ENCODE results near the gene MYO10.

Gene MYO10

DNA sequence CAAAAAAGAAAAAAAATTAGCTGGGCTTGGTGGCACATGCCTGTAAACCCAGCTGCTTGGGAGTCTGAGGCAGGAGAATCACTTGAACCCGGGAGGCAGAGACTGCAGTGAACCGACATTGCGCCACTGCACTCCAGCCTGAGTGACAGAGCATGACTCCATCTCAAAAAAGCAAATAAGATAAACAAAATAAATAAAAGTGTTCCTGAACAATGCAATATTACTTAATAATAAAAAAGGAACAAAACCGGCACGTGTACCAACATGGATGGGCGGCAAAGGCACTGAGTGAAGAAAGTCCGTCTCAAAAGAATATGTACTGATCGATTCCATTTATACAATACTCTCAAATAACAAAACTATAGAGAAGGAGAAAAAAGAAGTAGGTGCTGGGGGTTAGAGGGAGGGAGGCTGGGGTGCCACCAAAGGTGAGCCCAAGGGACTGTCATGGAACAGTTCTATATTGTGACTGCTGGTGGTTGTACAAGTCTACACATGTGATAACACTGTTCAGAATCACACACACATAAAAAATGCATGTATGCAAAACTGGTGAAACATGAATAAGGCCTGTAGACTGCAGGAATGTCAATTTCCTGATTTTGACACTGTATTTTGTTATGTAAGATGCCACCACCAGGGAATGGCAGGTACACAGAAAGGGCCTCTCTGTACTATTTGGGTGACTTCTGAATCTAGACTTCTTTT lies 15.8 kb downstream of the MYO10 start:
- Histone ChIP-seq H3K4me1 (ENCODE audit: low read depth, poor library complexity, severe bottlenecking) (peaks cover 8% of the 10 kb centered on the region), H3K4me2 (no peak overlapping the region), H3K27ac (no peak overlapping the region), H3K4me3 (IDR thresholded peaks at IDR 0.05; ENCODE audit: insufficient read depth, low read depth, low read length) (no peak overlapping the region), H3K27me3 (ENCODE audit: insufficient read depth, low read depth) (no peaks in the 10 kb centered on the region), H3K9ac (no peak overlapping the region), H2AFZ (ENCODE audit: low read depth) (no peak overlapping the region), H3K79me2 (ENCODE audit: insufficient read depth, low read depth) (no peaks in the 10 kb centered on the region), H4K20me1 (ENCODE audit: insufficient read depth) (no peaks in the 10 kb centered on the region), H3K36me3 (ENCODE audit: insufficient read depth) (no peaks in the 10 kb centered on the region)
- TF ChIP-seq, protein P1, sequence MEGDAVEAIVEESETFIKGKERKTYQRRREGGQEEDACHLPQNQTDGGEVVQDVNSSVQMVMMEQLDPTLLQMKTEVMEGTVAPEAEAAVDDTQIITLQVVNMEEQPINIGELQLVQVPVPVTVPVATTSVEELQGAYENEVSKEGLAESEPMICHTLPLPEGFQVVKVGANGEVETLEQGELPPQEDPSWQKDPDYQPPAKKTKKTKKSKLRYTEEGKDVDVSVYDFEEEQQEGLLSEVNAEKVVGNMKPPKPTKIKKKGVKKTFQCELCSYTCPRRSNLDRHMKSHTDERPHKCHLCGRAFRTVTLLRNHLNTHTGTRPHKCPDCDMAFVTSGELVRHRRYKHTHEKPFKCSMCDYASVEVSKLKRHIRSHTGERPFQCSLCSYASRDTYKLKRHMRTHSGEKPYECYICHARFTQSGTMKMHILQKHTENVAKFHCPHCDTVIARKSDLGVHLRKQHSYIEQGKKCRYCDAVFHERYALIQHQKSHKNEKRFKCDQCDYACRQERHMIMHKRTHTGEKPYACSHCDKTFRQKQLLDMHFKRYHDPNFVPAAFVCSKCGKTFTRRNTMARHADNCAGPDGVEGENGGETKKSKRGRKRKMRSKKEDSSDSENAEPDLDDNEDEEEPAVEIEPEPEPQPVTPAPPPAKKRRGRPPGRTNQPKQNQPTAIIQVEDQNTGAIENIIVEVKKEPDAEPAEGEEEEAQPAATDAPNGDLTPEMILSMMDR (conservative IDR thresholded peaks at IDR 0.05; ENCODE audit: low read depth, low read length) = no peak

DNA sequence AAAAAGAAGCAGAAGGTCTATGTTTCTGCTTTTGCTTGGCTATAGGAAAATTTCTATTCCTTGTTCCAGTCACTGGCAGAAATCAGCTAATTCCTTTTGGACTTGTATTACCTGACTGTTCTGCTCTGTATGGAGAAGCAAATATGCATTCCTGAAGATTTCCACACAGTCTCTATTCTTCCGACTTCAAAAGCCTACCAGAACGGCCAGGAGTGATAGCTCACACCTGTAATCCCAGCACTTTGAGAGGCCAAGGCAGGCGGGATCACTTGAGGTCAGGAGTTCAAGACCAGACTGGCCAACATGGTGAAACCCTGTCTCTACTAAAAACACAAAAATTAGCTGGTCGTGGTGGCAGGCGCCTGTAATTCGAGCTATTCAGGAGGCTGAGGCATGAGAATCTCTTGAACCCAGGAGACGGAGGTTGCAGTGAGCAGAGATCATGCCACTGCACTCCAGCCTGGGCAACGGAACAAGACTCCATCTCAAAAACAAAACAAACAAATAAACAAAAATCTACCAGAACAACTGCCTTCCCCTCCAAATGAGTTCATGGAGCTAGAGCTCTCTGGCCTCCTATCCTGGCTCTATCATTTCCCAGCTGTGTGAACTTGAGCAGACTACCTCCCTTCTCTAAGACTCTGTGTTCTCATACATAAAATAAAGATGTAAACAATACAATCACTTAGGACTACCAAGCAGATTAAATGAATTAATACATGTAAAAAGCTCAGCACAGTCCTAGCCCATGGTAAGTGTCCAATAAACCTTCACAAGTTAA lies 17.0 kb downstream of the MYO10 start:
- Histone ChIP-seq H3K4me1 (ENCODE audit: low read depth, poor library complexity, severe bottlenecking) (peaks cover 8% of the 10 kb centered on the region), H3K36me3 (ENCODE audit: insufficient read depth) (no peaks in the 10 kb centered on the region), H3K27me3 (ENCODE audit: insufficient read depth, low read depth) (no peaks in the 10 kb centered on the region), H3K4me2 (no peak overlapping the region), H3K4me3 (IDR thresholded peaks at IDR 0.05; ENCODE audit: insufficient read depth, low read depth, low read length) (no peak overlapping the region), H2AFZ (ENCODE audit: low read depth) (no peak overlapping the region), H3K9ac (no peak overlapping the region), H4K20me1 (ENCODE audit: insufficient read depth) (no peaks in the 10 kb centered on the region), H3K79me2 (ENCODE audit: insufficient read depth, low read depth) (no peaks in the 10 kb centered on the region), H3K27ac (no peak overlapping the region)
- TF ChIP-seq, protein P1 (conservative IDR thresholded peaks at IDR 0.05; ENCODE audit: low read depth, low read length) = no peak

- no peaks in the 10 kb centered on the region for H3K36me3 ChIP-seq (ENCODE audit: insufficient read depth)
- no peak overlapping the region for H3K4me2 ChIP-seq
- H3K9ac ChIP-seq = no peak overlapping the region
- TF ChIP-seq, protein P1 (conservative IDR thresholded peaks at IDR 0.05; ENCODE audit: low read depth, low read length) = no peak
- H3K27ac ChIP-seq = no peak overlapping the region
- no peaks in the 10 kb centered on the region for H3K27me3 ChIP-seq (ENCODE audit: insufficient read depth, low read depth)
- H4K20me1 ChIP-seq (ENCODE audit: insufficient read depth) = no peaks in the 10 kb centered on the region
- no peaks in the 10 kb centered on the region for H3K79me2 ChIP-seq (ENCODE audit: insufficient read depth, low read depth)
- H3K4me3 ChIP-seq (IDR thresholded peaks at IDR 0.05; ENCODE audit: insufficient read depth, low read depth, low read length) = no peak overlapping the region
- peaks cover 8% of the 10 kb centered on the region for H3K4me1 ChIP-seq (ENCODE audit: low read depth, poor library complexity, severe bottlenecking)
- H2AFZ ChIP-seq (ENCODE audit: low read depth) = no peak overlapping the region
Measured at GRCh38 chr5:16918156-16918555, 17.9 kb downstream of the MYO10 start.

GRCh38 chr5:16916262-16916878 lies 19.7 kb downstream of the MYO10 start:
- Histone ChIP-seq H4K20me1 (ENCODE audit: insufficient read depth) (no peaks in the 10 kb centered on the region), H3K4me3 (IDR thresholded peaks at IDR 0.05; ENCODE audit: insufficient read depth, low read depth, low read length) (no peak overlapping the region), H2AFZ (ENCODE audit: low read depth) (no peak overlapping the region), H3K27ac (peak overlapping the region; percentile 23; the same call in 1 of the 2 replicates), H3K27me3 (ENCODE audit: insufficient read depth, low read depth) (no peaks in the 10 kb centered on the region), H3K36me3 (ENCODE audit: insufficient read depth) (no peaks in the 10 kb centered on the region), H3K79me2 (ENCODE audit: insufficient read depth, low read depth) (no peaks in the 10 kb centered on the region), H3K9ac (no peak overlapping the region), H3K4me1 (ENCODE audit: low read depth, poor library complexity, severe bottlenecking) (peaks cover 8% of the 10 kb centered on the region), H3K4me2 (no peak overlapping the region)
- TF ChIP-seq, protein P1 (conservative IDR thresholded peaks at IDR 0.05; ENCODE audit: low read depth, low read length) = no peak
